GM12873 (cell line): Measurements from ENCODE around the gene RAF1.

Experiments
- CTCF ChIP-seq: IDR thresholded peaks from 2 replicates; pipeline ENCODE4 v1.5.1; 2012; ENCODE audit warnings: low read depth, mild to moderate bottlenecking, moderate library complexity, low read length, control low read depth; ENCODE audit not compliant: insufficient read depth; ENCODE audit errors: missing control alignments

RAF1 gene

GRCh38 chr3:12659316-12660015, 4.5 kb downstream of the RAF1 start:
- no peak for TF ChIP-seq CTCF

- TF ChIP-seq CTCF: no peak
These were observed 5.3 kb downstream of the RAF1 start for GRCh38 chr3:12658593-12659058.

GRCh38 chr3:12656850-12657249, 7.1 kb downstream of the RAF1 start:
- no peak for TF ChIP-seq CTCF

- TF ChIP-seq CTCF: no peak
These were observed 7.7 kb downstream of the RAF1 start for GRCh38 chr3:12656193-12656592.

- TF ChIP-seq CTCF: no peak
These were observed 8.2 kb downstream of the RAF1 start for GRCh38 chr3:12655701-12656100.

GRCh38 chr3:12653747-12654146, 10.2 kb downstream of the RAF1 start:
- TF ChIP-seq CTCF: no peak

- TF ChIP-seq CTCF: no peak
These were observed 15.4 kb downstream of the RAF1 start for GRCh38 chr3:12648384-12648959.
